Activated CD4-positive, alpha-beta T cell treated with anti-CD3 and anti-CD28 coated beads, Interleukin-2, amount 10 ng/mL, durations not matched to agents 7 days and 5 days (primary cell): Measurements from ENCODE around the gene INKA1. TPM values are rescaled to one million over a fixed set of nuclear protein-coding genes. Genes with fewer than 3 reads are reported as not detected.

Experiments
- CTCF ChIA-PET: fragments of 350-600 bp; sonication (Branson Sonifier 250); formaldehyde crosslinking; loops from one replicate; lab custom pipeline; 2021; ENCODE audit warnings: antibody characterized with exemption; lab: Charles Lee
- POLR2A ChIA-PET: fragments of 350-600 bp; sonication (Branson Sonifier 250); formaldehyde crosslinking; loops from one replicate; lab custom pipeline; 2021; ENCODE audit warnings: antibody characterized with exemption; lab: Charles Lee
- DNase-seq: peaks from one replicate; pipeline ENCODE4 v3.0.0-alpha.2; 2020
- H3K27ac Mint-ChIP-seq: one replicate; pipeline ENCODE4 v1.8.0; 2021; ENCODE audit warnings: mild to moderate bottlenecking, moderate library complexity, mixed read lengths
- H3K27me3 Mint-ChIP-seq: one replicate; pipeline ENCODE4 v1.8.0; 2021; ENCODE audit warnings: mixed read lengths
- H3K36me3 Mint-ChIP-seq: one replicate; pipeline ENCODE4 v1.8.0; 2021; ENCODE audit warnings: low read depth, mixed read lengths
- H3K4me1 Mint-ChIP-seq: one replicate; pipeline ENCODE4 v1.8.0; 2021; ENCODE audit warnings: mixed read lengths
- H3K4me3 Mint-ChIP-seq: one replicate; pipeline ENCODE4 v1.8.0; 2021; ENCODE audit warnings: mild to moderate bottlenecking, moderate library complexity, mixed read lengths
- H3K9me3 Mint-ChIP-seq: one replicate; pipeline ENCODE4 v1.8.0; 2021; ENCODE audit warnings: mixed read lengths
- microRNA-seq: library from miRNA; unstranded; fragments of <30 nt; microRNA quantifications from one replicate; pipeline ENCODE4 v1.2.0, GENCODE V29; 2021; ENCODE audit warnings: borderline microRNAs expressed, borderline replicate concordance
- total RNA-seq, 2 experiments: library from RNA; stranded (reverse); gene quantifications; one replicate each; pipeline ENCODE4 v1.2.3, GENCODE V29; 2021

INKA1 gene
- total RNA-seq, 2 experiments from 2014 or later, result 0.46 to 0.60 TPM

DNA sequence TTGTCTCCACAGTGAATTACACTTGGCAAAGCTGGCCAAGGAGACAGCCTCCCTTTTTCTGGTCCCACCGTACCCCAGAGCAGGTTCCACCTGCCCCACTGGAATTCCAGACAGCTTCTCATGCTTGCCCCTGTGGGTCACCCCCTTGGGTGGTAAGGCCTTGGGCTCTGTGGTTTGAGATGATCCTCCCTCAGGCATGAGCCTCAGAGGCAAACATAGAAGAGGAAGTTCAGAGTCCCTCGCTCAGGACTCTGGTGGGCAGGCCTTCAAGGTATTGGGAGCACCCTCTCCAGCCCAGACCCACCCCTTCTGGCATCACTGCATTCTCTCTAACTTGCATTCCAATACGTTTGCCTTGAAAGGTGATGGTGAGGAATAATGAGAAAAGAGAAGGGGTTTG, 28.3 kb downstream of the INKA1 start:
- Mint-ChIP-seq H3K4me3 (no peak overlapping the region), H3K27ac (no peak overlapping the region), H3K4me1 (no peaks in the 10 kb centered on the region), H3K27me3 (no peaks in the 10 kb centered on the region), H3K9me3 (no peaks in the 10 kb centered on the region), H3K36me3 (peaks cover 18% of the 10 kb centered on the region)
- ChIA-PET CTCF (interaction anchor here (0.8 to 2.5 kb wide), 6 partner anchors 10 to 43 kb away, joined by 3 to 13 read pairs (median 5); partner anchors contain the start of gene INKA1), POLR2A (no interaction called here)
- DNase-seq, result no peak

DNA sequence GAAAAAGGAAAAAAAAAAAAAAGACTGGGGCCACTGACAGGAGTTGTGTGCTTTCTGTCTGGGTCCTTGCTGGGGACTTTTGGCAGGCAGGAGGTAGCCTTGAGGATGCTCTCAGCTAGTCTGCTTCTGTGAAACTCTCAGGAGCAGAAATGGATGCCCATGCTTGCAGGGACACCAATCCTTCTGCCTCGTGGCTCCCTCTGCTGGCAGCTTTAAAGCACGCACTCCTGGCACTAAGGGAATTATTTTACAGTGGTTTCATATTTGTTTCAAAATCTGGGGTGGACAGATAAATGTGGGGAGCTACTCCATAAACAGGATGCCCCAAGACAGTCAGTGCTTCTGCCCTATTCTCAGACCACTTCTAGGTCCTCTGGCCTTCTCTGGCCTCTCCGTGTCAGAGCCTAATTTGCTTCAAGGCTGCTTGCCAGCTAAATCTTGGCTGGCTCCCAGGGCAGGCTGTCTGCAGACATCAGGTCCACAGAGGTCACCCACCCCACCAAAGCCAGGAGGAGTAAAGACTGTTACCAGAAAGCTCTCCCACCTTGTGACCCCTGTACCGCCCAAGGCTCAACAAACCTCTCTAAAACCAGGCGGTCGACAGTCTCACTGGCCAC, 36.2 kb downstream of the INKA1 start:
- H3K4me3 Mint-ChIP-seq, result no peak overlapping the region
- ChIA-PET POLR2A (interaction anchor here (1.0 to 1.4 kb wide), 2 partner anchors 26 to 34 kb away, joined by 3 read pairs; partner anchors contain the start of gene UBA7), CTCF (interaction anchor here (0.5 to 5.2 kb wide), 38 partner anchors 9 to 1744 kb away, joined by 3 to 48 read pairs (median 4); partner anchors contain the start of genes AMIGO3, BSN, CDHR4 and INKA1)
- peaks cover 1% of the 10 kb centered on the region for H3K4me1 Mint-ChIP-seq
- no peaks in the 10 kb centered on the region for H3K27me3 Mint-ChIP-seq
- no peak overlapping the region for H3K27ac Mint-ChIP-seq
- DNase-seq, result peak; percentile 85
- H3K9me3 Mint-ChIP-seq, result no peaks in the 10 kb centered on the region
- H3K36me3 Mint-ChIP-seq, result peaks cover 9% of the 10 kb centered on the region

DNA sequence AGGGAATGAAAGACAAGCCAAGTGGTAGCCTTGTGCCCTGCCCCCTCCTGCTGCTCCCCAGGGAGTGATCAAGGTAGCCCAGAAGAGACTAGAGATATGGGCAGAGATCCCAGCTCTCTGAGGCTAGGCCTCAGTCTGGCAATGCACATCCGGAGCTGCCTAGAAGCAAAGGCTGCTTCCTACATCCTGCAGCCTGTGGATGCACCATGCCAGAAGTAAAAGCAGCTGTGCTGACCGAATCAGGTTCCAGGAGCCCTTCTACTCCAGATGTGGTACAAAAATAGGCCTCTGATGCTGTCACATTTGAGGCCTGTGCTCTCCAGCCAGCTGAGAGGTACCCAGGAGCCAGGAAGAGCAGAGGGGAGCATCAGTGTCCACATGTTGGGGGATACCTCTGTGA, 37.3 kb downstream of the INKA1 start:
- no peak for DNase-seq
- ChIA-PET POLR2A (no interaction called here), CTCF (interaction anchor here (0.6 to 5.2 kb wide), 4 partner anchors 9 to 279 kb away, joined by 4 to 48 read pairs (median 9); partner anchors contain the start of gene INKA1)
- Mint-ChIP-seq H3K4me3 (no peak overlapping the region), H3K4me1 (peaks cover 1% of the 10 kb centered on the region), H3K9me3 (no peaks in the 10 kb centered on the region), H3K27ac (no peak overlapping the region), H3K27me3 (no peaks in the 10 kb centered on the region), H3K36me3 (peaks cover 8% of the 10 kb centered on the region)

DNA sequence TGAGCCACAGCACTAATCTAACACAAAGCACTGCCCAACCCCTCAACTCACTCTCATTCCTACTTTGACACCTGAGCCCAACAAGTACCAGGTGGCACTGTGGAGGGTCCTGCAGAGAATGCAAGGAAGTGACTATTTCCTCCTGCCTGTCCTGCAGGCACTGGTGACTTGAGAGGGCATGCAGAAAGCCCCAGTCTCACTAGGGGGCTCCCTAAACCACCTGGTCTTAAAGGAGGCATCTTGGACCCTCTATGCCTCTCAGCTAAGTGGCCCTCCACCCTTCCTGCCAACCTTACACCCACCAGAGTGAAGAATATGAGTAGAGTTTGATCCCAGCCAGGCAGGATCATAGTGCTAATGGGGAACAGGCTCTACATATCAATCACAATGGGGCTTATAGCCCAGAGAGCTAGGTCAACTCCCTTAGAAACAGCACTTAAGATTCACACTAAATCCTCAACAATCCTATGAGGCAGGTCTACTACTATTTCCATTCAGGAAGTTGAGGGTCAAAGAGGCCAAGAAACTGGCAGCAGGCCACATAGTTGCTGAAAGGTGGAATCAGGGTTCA, 38.1 kb downstream of the INKA1 start:
- POLR2A ChIA-PET, result no interaction called here
- peak; percentile 28 for DNase-seq
- H3K9me3 Mint-ChIP-seq, result no peaks in the 10 kb centered on the region
- H3K4me3 Mint-ChIP-seq, result no peak overlapping the region
- H3K27ac Mint-ChIP-seq, result no peak overlapping the region
- no peaks in the 10 kb centered on the region for H3K27me3 Mint-ChIP-seq
- CTCF ChIA-PET, result interaction anchor here (1.4 to 5.2 kb wide), 3 partner anchors 10 to 39 kb away, joined by 3 to 48 read pairs (median 8); partner anchors contain the start of gene INKA1
- peaks cover 1% of the 10 kb centered on the region for H3K4me1 Mint-ChIP-seq
- peaks cover 8% of the 10 kb centered on the region for H3K36me3 Mint-ChIP-seq

GRCh38 chr3:49841806-49842205, 38.7 kb downstream of the INKA1 start:
- Mint-ChIP-seq H3K4me1 (peaks cover 1% of the 10 kb centered on the region), H3K27me3 (no peaks in the 10 kb centered on the region), H3K27ac (no peak overlapping the region), H3K36me3 (peaks cover 8% of the 10 kb centered on the region), H3K9me3 (no peaks in the 10 kb centered on the region), H3K4me3 (no peak overlapping the region)
- no peak for DNase-seq
- CTCF ChIA-PET, result interaction anchor here (1.4 to 5.2 kb wide), 3 partner anchors 11 to 40 kb away, joined by 3 to 48 read pairs (median 8); partner anchors contain the start of gene INKA1
- POLR2A ChIA-PET, result no interaction called here

- H3K4me1 Mint-ChIP-seq, result peaks cover 1% of the 10 kb centered on the region
- POLR2A ChIA-PET, result no interaction called here
- H3K27ac Mint-ChIP-seq, result no peak overlapping the region
- H3K27me3 Mint-ChIP-seq, result no peaks in the 10 kb centered on the region
- CTCF ChIA-PET, result no interaction called here
- DNase-seq, result no peak
- H3K36me3 Mint-ChIP-seq, result peaks cover 13% of the 10 kb centered on the region
- no peaks in the 10 kb centered on the region for H3K9me3 Mint-ChIP-seq
- H3K4me3 Mint-ChIP-seq, result no peak overlapping the region
These were observed 39.9 kb downstream of the INKA1 start for GRCh38 chr3:49842843-49843517.

DNA sequence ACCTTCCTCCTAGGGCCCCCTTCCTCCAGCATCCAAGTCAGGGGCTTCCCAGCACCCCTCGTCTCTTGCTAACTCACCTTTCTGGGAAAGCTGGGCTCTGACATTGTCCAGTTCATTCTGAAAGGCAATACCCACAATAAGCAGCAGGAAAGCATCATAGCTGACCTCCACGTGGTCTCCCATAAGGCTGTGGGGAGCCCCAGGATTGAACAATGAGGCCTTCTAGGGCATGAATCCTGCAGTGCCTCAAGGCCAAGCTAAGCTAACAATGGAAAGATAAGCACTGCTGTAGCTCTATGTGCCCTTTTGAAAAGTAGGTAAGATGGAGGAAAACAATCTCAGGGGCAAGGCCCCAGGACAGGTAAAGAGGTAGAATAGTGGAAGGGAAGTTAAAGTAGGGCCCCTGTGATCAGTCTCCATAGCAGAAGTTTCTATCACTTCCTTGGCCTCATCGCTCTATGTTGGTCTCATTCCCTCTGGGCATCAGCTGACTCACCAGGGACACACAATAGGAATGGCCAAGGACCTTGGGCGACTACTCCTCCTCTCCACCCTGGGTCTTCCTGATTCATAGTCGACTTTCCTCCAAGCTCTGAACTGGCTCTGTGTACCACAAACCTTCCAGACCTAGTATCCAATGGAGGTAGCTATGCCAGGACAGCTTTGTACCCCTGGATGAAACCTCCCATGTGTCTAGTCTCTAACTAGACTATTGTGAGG, 41.6 kb downstream of the INKA1 start:
- no peaks in the 10 kb centered on the region for H3K27me3 Mint-ChIP-seq
- H3K36me3 Mint-ChIP-seq, result peaks cover 11% of the 10 kb centered on the region
- CTCF ChIA-PET, result interaction anchor here (0.6 to 1.8 kb wide), 5 partner anchors 13 to 216 kb away, joined by 3 to 7 read pairs (median 4); partner anchors contain the start of gene INKA1
- H3K9me3 Mint-ChIP-seq, result no peaks in the 10 kb centered on the region
- no peak overlapping the region for H3K27ac Mint-ChIP-seq
- POLR2A ChIA-PET, result no interaction called here
- H3K4me3 Mint-ChIP-seq, result no peak overlapping the region
- no peak for DNase-seq
- H3K4me1 Mint-ChIP-seq, result no peaks in the 10 kb centered on the region

DNA sequence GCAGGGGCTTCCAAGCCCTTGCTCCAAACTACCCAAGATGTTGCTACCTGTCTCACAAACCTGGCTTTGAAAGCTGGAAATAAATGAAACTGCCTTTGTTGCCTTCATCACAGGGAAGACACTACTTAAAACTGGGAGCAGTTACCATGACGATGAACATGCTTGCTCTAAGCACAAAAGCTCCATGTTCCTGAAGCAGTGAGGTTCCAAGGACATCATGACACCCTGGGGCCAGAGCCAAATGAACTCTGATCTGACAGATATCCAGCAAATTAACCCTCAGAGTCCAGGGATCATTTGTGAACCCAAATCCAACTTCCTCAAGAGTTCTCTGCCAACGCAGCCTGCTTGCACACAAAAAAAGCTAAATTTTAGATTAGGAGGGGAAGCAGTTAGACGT, 42.6 kb downstream of the INKA1 start:
- Mint-ChIP-seq H3K27me3 (no peaks in the 10 kb centered on the region), H3K36me3 (peaks cover 11% of the 10 kb centered on the region), H3K4me1 (no peaks in the 10 kb centered on the region), H3K27ac (no peak overlapping the region), H3K4me3 (no peak overlapping the region), H3K9me3 (no peaks in the 10 kb centered on the region)
- ChIA-PET CTCF (interaction anchor here (1.0 to 1.3 kb wide), 3 partner anchors 10 to 44 kb away, joined by 3 read pairs; no protein-coding TSS in a partner anchor), POLR2A (no interaction called here)
- no peak for DNase-seq

Small RNA genes lying within 50 kb of the gene (microRNA-seq; reads per million reads assigned to microRNA genes)
- gene MIR5193, result 0.63 reads per million

Other genes starting within 250 kb of the INKA1 start
- gene BSN, start 248.8 kb upstream of the INKA1 start, total RNA-seq, result under 1 TPM; 0.06 to 0.07 TPM
- 100 to 1,000 TPM; 137 TPM for gene APEH, start 128.9 kb upstream of the INKA1 start, total RNA-seq
- 10 to 100 TPM in 1 of 2 experiments, 1 to 10 TPM in 1; 8.4 to 10.0 TPM for gene MST1, start 113.8 kb upstream of the INKA1 start, total RNA-seq
- gene RNF123, start 113.7 kb upstream of the INKA1 start, total RNA-seq, result 10 to 100 TPM; 47.5 to 49.2 TPM
- gene AMIGO3, start 83.6 kb upstream of the INKA1 start, total RNA-seq, result under 1 TPM in 1 of 2 experiments, not detected in 1; 0.30 TPM
- 10 to 100 TPM; 36.5 to 46.0 TPM for gene GMPPB, start 79.3 kb upstream of the INKA1 start, total RNA-seq
- gene IP6K1, start 16.7 kb upstream of the INKA1 start, total RNA-seq, result 10 to 100 TPM; 35.7 to 38.9 TPM
- under 1 TPM in 1 of 2 experiments, not detected in 1; 0.08 TPM for gene CDHR4, start 3.4 kb upstream of the INKA1 start, total RNA-seq
- 100 to 1,000 TPM; 249 to 256 TPM for gene UBA7, start 10.7 kb downstream of the INKA1 start, total RNA-seq
- gene TRAIP, start 53.3 kb downstream of the INKA1 start, total RNA-seq, result 10 to 100 TPM; 30.9 to 31.0 TPM
- gene CAMKV, start 66.6 kb downstream of the INKA1 start, total RNA-seq, result not detected
- gene MST1R, start 100.6 kb downstream of the INKA1 start, total RNA-seq, result 1 to 10 TPM; 4.1 to 5.2 TPM
- gene MON1A, start 126.5 kb downstream of the INKA1 start, total RNA-seq, result 10 to 100 TPM; 12.8 to 14.1 TPM
- gene RBM6, start 136.9 kb downstream of the INKA1 start, total RNA-seq, result 100 to 1,000 TPM in 1 of 2 experiments, 10 to 100 TPM in 1; 87.7 to 105 TPM